Hematopoietic multipotent progenitor cell treated with erythropoietin and hydrocortisone succinate and interleukin-3 and kit ligand, for 6 days (in vitro differentiated cells): ENCODE results near the gene ANXA4.
"Not testable (repeated sequence)": the region's sequence is repeated elsewhere in the genome, so short reads cannot be mapped to it uniquely, and the experiment has no call there.

Source experiments
- DNase-seq: peaks from one replicate; pipeline ENCODE4 v3.0.0-alpha.2; 2015

Gene ANXA4

DNA sequence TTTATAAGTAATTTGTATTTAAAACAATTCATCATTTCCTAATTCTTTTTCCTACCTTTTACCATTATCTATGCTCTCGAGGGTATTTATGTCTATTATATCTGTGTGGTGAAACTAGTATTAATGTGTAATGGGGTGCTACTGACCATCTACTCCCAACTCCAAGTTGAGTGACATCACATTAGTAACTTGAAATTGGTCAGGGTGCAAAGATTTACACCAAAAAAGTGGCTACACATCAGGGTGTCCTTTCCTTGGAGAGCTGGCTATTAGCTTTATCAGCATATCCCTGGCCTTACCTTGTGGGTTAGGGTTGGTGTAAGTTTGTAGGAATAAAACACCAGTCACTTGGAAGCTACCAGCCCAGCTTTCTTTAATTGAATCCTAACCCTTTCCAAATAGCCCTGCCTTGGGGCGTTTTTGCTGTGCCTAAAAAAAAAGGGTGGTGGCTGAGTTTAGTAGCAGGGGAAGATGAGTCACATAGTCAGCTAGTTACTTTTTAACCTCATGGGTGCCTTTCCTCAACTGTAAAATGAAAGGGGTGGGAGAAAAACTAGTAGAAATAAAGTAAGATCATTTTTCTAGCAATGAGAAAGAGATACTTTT lies 14.0 kb downstream of the ANXA4 start:
- peak; percentile 57 for DNase-seq

DNA sequence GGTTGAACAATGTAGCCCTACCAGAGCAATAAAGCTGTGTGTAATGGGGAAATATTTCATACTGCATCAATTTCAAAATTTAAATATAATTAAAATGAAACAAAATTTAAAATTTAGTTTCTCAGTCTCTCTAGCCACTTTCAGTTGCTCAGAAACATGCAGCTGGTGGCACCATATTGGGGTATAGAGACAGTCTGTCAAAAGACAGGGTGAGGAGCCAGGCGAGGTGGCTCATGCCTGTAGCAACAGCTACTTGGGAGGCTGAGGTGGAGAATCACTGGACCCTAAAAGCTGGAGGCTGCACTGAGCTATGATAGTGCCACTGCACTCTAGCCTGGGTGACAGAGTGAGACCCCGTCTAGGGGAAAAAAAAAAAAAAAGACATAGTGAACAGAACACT lies 20.1 kb downstream of the ANXA4 start:
- DNase-seq, result no peak

DNA sequence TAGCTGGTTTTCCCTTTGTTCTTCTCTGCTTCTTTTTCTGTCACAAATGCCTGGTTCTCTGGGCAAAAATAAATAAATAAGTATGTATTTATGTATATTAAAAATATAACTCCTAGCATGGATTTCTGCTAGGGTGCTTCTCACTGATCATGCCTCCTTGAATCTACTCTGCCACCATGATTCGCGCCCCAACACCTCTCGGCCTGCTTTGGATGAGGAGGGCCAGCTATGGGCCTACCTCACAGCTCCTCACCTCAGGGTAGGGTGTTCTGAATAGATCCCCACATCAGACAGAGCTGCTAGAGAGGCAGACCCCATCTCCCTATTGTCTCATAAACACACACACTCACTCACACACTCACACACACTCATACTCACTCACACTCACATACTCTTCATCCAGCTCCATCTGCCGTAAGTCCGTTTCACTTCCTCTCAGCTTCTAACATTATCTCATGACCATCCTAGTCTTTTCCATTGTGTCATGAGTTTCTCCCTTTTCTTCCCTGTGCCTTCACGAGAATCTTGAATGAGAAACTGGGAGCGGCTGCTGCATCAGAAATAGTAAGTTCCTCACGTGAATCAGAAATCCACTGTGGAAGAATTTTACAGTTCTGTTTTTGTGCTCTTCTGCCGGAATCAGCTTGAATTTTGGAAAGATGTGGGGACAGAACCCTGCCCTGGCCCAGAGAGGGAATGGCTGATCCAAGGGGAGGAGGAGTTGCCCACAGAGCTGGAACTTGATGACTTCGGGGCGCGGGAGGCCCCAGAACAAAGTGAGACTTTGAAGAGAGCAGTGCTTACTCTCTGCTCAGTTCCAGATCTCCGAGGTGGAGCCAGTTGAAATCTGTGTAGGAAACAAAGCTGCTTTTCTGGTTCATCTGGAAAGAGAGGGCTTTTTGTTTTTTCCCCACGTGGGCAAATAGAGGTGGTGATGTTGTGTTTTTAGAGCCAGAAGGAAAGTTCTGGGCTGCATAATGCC lies 20.9 kb downstream of the ANXA4 start:
- no peak for DNase-seq

DNA sequence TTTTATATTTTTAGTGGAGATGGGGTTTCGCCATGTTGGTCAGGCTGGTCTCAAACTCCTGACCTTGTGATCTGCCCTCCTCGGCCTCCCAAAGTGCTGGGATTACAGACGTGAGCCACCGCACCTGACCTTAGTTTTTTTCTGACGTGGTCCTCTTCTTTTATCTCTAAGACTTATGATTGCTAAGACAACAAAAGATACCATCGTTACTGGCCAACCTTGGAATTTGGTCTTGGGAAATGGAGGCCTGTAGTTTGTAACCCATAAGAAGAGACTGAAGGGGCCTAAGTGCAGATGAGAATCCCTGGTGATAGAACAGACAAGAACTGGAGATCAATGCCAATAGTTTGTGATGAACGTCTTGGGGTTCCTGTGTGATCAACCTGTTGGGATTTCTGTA lies 21.9 kb downstream of the ANXA4 start:
- DNase-seq, result not testable (repeated sequence)

DNA sequence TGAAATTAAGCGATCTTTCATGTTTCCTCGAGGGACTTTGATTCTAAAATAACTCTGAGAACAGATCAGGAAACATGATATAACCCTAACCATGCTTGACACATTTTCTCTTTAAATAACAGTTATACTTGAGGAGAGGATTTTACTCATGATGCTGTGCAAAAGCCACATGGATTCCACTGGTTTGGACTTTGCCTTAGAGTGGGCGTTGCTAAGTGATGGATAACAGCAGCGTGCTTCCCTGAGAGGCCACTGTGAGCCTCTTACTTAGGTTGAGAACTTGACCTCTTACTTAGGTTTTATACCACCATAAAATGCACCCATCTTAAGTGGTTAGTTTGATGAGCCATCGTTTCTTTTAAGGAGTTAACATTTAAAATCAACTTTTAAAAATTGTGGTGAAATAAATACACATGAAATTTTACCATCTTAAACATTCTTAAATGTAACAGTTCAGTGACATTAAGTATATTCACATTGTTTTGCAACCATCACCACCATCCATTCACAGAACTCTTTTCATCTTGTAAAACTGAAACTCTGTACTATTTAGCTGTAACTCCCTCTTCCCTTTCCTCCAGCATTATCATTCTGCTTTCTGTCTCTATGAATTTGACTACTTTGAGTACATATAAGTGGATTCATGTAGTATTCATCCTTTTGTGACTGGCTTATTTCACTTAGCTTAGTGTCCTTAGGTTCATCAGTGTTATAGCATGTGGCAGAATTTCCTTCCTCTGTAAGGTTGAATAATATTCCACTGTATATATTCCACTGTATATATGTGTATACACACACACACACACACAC lies 22.6 kb downstream of the ANXA4 start:
- no peak for DNase-seq

DNA sequence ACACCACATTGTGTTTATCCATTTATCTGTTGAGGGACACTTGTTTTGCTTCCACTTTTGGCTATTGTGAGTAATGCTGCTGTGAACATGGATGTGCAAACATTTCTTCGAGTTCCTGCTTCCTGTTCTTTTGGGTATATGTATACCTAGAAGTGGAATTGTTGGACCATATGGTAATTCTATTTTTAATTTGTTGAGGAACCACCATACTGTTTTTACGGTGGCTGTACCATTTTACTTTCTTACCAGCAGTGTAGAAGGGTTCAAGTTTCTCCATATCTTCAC lies 23.1 kb downstream of the ANXA4 start:
- DNase-seq, result no peak

DNA sequence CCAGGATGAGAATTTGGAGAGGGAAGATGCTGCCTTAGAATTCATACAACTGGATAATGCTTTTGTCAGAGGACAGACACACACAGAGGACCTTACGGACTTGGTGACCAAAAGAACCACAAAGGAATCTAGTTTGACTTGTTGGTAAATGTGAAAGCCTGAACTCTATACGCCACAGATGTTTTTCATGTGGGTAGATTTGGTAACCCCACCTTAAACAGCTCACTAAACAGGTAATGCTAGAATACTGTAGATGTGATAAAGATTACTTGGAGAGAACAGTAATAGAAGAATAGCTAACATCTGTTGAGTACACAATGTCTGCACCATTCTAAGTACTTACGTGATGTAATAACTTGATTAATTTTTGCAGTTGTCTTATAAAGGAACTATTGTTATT lies 24.1 kb downstream of the ANXA4 start:
- DNase-seq, result no peak

DNA sequence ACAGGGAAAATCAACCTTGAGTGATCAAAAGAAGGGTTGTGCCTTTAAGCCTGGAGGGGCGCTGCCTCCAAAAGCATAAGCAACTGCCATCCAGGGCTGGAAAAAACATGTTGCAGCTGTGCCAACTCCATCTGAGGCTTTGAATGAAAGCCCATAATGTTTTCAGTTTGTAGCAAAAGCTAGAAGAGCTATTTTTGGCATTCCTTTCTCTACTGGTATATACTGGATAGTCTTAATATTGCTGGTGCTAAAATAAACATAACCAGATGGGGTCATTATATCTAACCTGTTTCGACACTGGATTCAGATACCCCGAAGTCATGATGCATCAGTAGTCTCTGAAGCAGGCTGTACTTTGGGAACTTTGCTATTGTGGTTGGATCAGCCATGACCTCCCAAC lies 25.1 kb downstream of the ANXA4 start:
- DNase-seq, result no peak

DNA sequence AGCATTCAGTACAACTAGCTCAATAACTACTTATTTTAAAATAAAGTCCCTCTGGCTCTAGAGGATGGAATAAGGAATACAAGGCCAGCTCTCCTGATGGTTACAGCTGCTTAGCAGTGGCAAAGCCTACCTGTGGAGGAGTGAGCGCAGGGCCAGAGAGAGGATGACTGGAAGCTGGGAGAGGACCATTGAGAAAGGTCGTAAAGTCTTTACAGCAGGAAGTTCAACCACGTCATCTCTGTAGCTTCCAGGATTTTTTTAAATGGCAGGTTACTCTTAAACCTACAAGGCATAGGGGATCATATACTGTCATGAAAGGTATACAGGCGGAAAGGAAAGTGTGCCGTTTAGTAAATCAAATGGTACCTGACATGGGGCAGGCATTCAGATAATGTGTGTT lies 26.3 kb downstream of the ANXA4 start:
- DNase-seq, result no peak

DNA sequence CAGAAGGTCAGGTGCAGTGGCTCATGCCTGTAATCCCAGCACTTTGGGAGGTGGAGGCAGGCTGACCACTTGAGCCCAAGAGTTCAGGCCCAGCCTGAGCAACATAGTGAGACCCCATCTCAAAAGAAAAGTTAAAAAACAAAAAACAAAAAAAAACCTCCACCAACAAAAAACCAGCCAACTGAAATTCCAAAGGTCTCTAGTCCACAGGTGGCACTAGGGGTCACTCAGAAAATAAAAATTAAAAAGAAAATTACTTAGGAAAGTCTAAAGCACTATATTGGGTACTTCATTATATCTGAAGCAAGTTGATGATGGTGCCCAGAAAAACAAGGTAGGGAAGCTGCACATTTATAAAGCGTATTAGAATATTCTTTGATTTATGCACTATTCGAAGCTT lies 26.9 kb downstream of the ANXA4 start:
- no peak for DNase-seq

DNA sequence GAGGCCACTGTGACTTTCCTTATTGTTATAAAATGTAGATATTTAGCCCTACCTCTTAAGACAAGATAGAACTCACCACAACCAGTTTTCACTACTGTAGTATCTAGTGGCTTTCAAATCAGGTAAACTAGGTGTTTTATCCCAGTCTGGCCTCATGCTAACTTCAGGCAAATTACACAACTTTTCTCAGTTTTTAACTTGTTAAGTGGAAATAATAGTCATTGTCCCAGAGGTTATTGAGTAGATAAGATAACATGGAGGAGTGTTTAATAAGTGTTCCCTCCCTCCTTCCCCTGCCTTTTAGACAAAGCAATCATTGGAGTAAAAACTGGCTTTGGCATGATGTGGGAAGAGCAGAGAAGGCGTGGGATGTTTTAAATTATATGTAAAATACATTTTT lies 27.3 kb downstream of the ANXA4 start:
- DNase-seq, result no peak

DNA sequence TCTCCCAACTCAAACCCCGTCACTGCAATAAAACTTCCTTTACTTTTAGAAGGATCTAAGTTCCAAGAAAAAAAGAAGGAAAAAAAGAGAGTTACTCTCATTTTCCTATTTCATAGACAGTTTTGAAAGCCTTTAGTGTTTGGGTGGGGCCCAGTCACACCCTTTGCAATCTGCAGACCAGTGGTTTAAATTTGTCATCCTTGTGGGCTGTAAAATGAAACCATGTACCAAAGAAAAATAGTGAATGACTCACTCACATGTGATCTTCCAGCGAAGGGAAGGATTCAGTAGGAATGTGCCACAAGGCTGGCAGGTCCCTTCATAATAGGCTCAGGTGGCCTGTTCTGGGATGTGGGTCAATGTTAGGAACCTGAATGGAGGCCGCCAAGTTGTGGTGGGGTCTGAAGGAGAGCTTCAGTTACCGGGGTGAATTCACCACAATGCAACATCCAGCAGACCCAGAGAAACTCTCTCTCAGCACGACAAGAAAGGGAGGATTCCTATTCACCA lies 28.3 kb downstream of the ANXA4 start:
- DNase-seq, result peak; percentile 85

DNA sequence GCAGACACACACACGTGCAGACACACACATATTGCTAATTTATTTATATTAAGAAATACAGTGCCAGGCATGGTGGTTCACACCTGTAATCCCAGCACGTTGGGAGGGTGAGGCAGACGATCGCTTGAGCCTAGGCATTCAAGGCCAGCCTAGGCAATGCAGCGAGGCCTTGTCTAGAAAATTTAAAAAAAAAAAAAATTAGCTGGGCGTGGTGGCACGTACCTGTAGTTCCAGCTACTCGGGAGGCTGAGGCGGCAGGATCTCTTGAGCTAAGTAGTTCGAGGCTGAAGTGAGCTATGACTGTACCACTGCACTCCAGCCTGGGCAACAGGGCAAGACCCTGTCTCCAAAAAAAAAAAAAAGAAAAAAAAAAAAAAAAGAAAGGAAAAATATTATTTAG lies 28.8 kb downstream of the ANXA4 start:
- no peak for DNase-seq

DNA sequence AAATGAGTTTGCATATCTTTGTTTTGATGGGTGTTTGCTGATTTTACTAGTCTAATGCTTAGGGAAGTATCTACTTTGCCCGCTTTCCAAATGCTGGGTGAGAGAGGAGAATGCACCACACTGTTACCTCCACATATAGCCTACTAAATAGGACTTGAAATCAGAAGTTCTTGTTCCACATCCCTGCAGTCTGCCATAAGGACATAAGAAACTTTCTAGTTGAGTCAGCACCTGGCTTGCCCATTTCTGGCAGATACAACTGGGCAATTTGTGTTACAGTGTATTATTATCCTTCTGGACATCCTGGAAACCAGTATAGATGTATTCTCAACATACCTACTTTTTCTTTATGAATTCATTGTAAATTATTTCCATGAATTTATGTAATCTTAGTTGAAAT lies 29.5 kb downstream of the ANXA4 start:
- no peak for DNase-seq

DNA sequence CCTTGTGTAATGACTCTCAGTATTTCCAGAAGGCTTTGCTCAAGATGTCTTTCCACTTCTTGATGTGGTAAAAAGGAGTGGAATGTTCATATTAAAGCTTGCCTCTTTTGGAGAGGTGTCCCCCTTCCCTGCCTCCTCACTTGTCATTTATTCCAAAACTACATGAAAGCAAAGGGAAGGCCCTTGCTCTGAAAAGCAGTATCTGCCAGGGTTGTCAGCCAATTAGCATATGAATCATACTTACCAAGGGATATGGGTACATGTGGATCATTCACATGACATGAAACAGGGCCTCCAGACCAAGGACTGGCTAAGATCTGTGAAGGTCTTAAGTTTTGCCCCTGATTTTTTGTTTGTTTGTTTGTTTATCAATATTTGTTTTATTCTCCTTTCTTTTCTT lies 31.3 kb downstream of the ANXA4 start:
- no peak for DNase-seq

DNA sequence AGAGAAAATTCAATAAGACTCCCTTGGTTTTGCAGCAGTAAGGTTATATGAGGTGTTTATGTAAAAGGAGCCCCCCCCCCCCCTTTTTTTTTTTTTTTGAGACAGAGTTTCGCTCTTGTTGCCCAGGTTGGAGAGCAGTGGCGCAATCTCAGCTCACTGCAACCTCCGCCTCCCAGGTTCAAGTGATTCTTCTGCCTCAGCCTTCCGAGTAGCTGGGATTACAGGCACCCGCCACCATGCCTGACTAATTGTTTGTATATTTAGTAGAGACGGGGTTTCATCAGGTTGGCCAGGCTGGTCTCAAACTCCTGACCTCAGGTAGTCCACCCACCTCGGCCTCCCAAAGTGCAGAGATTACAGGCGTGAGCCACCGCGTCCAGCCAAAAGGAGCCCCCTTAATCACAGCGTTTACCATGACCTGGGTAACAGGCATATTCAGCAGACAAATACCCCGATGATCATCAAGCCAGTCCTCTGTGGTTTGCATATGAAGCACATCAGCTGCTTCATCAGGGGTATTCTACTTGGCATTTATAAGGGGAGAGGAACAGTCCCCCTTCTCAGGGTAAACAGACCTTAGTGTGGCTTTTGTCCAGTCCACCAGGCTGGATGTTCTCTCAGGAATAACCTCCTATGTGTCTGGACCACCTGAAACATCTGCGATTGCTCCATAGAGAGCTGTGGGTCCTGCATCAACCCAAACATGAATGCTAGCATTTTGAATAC lies 32.5 kb downstream of the ANXA4 start:
- DNase-seq, result not testable (repeated sequence)

DNA sequence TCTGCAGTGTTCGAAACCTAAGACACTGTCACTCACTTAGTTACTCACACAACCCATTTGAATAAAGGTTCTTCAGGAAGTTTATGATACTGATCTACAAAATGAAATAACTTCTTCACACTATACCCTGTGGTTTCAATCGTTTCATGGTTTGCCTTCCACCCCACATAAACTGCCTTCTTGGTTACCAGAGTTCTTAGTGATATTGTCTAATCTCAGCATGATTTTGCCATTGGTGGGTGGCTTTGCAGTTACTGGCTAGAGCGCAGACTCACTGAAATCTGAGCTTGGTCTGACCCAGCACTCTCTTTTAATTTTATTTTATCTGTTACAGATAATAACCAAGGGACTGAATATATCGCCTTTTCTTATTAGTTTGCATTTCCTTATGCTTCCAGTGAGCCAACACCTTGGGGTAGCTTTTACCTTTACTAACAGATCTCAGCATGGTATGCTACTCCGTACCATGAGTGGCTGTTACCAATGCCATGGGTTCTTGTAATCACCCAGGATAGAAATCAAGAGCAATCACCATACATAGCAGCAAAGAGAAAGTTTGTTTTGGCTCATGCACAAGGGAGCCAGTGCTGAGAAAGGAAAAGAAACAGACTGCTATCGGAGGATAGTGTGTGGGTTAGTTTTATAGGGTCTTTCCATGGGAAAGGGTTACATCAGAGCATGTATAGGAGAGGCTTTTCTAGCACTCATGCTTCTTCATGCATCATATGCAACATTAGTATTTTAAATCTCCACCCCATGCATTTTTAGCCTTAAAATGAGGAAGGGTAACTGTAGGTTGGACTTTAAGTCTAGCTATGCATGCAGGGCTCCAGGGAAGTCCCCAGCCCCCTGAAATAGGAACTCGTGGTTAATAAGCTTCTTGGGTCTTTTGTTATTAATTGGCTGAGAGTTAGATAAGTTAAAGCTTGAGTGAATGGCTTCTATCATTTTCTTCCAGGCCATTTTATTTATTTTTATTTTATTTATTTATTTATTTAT lies 33.3 kb downstream of the ANXA4 start:
- DNase-seq, result peak; percentile 55

DNA sequence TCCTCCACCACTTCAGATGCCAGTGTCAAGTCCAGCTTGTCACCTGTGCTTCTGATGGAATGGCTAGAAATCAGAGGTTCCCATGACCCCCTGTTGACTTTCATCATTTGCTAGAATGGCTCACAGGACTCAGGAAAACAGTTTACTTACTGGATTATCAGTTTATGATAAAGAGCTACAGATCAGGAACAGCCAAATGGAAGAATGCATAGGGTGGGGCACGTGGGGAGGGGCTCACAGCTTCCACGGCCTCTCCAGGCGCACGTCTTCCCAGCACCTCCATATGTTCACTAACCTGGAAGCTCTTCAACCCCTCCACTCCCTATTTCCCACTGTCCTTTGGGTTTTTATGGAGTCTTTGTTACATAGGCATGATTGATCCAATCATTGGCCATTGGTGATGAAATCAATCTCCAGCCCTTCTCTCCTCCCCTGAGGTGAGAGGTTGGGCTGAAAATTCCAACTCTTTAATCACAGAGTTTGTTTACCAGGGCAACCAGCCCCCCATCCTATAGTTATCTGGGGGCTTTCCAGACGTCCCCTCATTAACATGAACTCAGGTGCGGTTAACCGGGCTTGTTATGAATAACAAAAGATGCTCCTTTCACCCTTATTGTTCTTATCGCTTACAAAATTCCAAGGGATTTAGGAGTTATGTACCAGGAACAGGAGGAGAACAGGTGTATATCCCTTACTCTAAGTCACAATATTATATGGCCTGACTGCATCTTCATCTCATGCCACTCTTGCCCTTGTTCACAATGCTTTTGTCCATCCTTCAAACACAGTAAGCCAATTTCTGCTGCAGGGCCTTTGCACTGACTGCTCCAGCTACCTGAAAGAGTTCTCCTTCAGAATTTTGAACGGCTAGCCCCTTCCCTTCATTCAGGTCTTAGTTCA lies 35.2 kb downstream of the ANXA4 start:
- no peak for DNase-seq

DNA sequence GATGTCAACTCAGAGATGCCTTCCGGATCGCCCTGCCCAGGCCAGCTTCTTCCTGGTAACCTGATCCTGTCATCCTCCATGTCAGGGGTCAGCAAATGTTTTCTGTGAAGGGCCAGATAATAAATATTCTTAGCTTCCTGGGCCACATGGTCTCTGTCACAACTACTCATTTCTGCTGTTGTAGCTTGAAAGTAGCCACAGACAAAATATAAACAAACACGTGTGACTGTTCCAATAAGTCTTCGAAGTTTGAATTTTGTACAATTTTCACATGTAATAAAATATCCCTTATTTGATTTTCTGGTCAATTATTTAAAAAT lies 35.8 kb downstream of the ANXA4 start:
- no peak for DNase-seq

DNA sequence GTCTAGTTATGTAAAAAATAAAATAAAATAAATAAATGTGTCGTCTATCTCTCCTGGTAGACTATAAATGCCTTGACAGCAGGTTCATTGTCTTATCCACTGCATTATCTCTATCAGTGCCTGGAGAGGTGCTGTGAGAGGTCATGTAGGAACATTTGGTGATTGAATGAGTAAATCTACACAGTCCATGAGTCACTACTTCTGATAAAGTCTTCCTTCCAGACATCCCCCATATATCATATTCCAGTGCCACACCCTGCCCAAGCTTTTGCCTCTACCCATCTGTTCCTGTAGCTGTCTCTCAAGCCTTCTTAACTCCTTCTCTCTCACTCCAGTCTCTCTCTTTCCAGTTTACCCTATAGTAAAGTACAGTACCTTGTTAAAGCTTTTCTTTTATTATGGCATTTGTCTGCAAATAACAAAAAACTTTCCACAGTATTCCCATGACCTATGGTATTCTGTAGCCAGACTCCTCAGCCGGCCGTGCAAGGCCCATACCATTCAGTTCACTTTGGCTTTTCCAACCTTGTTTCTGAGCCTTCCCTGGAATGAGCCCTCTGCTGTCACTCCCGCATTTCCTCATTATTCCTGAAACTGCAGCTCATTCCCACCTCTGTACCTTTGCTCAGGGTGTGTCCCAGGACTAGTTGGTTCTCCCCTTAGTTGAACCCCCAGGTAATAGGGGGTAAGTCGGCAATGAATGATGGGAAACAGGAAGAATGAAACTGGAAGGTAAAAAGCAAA lies 37.5 kb downstream of the ANXA4 start:
- peak; percentile 48 for DNase-seq
